ENCODE measurements around the gene PID1. TPM values are rescaled to one million over a fixed set of nuclear protein-coding genes. Genes with fewer than 3 reads are reported as not detected.

Gene PID1
- total RNA-seq, 1 donor from 2014 or later, result not detected

GRCh38 chr2:229137639-229138038 is 133.4 kb downstream of the PID1 start:
- no peak for DNase-seq (ENCODE audit: extremely low spot score, unreplicated experiment)
- TF ChIP-seq CTCF (IDR thresholded peaks at IDR 0.05), result no peak
- H3K4me1 Mint-ChIP-seq (ENCODE audit: unreplicated experiment), result no peaks in the 10 kb centered on the region
- no peak overlapping the region for H3K27ac Mint-ChIP-seq (ENCODE audit: unreplicated experiment)
- H3K36me3 Mint-ChIP-seq (ENCODE audit: unreplicated experiment), result no peaks in the 10 kb centered on the region
- H3K9me3 Mint-ChIP-seq (ENCODE audit: unreplicated experiment), result peaks cover 26% of the 10 kb centered on the region
- H3K27me3 Mint-ChIP-seq (ENCODE audit: unreplicated experiment), result no peaks in the 10 kb centered on the region
- H3K4me3 Mint-ChIP-seq (ENCODE audit: unreplicated experiment), result no peak overlapping the region

DNA sequence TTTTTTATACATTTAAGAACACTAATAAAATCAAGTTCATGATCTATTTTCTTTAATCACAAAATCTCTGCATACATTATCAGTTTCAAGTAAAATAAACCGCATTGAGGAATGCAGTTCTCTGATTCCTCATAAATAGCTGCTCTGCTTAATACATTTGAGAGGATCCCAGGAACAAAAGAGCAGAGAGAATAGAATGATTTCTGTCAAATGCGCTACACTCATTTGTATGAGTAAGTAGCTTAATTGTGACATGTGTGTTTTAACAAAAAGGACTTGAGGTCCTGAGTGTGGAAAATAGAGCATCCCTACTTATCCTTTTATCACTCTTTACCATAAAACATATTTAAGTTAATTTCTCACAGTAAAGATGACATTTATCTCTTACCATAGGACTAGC is 134.0 kb downstream of the PID1 start:
- TF ChIP-seq CTCF (IDR thresholded peaks at IDR 0.05), result no peak
- no peak for DNase-seq (ENCODE audit: extremely low spot score, unreplicated experiment)
- no peak overlapping the region for H3K27ac Mint-ChIP-seq (ENCODE audit: unreplicated experiment)
- no peak overlapping the region for H3K4me3 Mint-ChIP-seq (ENCODE audit: unreplicated experiment)
- H3K27me3 Mint-ChIP-seq (ENCODE audit: unreplicated experiment), result no peaks in the 10 kb centered on the region
- no peaks in the 10 kb centered on the region for H3K4me1 Mint-ChIP-seq (ENCODE audit: unreplicated experiment)
- peaks cover 26% of the 10 kb centered on the region for H3K9me3 Mint-ChIP-seq (ENCODE audit: unreplicated experiment)
- no peaks in the 10 kb centered on the region for H3K36me3 Mint-ChIP-seq (ENCODE audit: unreplicated experiment)

- DNase-seq (ENCODE audit: extremely low spot score, unreplicated experiment), result no peak
- TF ChIP-seq CTCF (IDR thresholded peaks at IDR 0.05), result peak; percentile 27
- H3K9me3 Mint-ChIP-seq (ENCODE audit: unreplicated experiment), result peaks cover 14% of the 10 kb centered on the region
- no peaks in the 10 kb centered on the region for H3K36me3 Mint-ChIP-seq (ENCODE audit: unreplicated experiment)
- H3K27ac Mint-ChIP-seq (ENCODE audit: unreplicated experiment), result no peak overlapping the region
- H3K4me3 Mint-ChIP-seq (ENCODE audit: unreplicated experiment), result no peak overlapping the region
- H3K27me3 Mint-ChIP-seq (ENCODE audit: unreplicated experiment), result no peaks in the 10 kb centered on the region
- no peaks in the 10 kb centered on the region for H3K4me1 Mint-ChIP-seq (ENCODE audit: unreplicated experiment)
These were observed 137.8 kb downstream of the PID1 start for GRCh38 chr2:229133155-229133772.

- Mint-ChIP-seq H3K36me3 (ENCODE audit: unreplicated experiment) (no peaks in the 10 kb centered on the region), H3K4me3 (ENCODE audit: unreplicated experiment) (no peak overlapping the region), H3K27me3 (ENCODE audit: unreplicated experiment) (no peaks in the 10 kb centered on the region), H3K4me1 (ENCODE audit: unreplicated experiment) (no peaks in the 10 kb centered on the region), H3K27ac (ENCODE audit: unreplicated experiment) (no peak overlapping the region), H3K9me3 (ENCODE audit: unreplicated experiment) (peaks cover 13% of the 10 kb centered on the region)
- no peak for TF ChIP-seq CTCF (IDR thresholded peaks at IDR 0.05)
- no peak for DNase-seq (ENCODE audit: extremely low spot score, unreplicated experiment)
These were observed 138.9 kb downstream of the PID1 start for GRCh38 chr2:229132236-229132635.

GRCh38 chr2:229130522-229130921 is 140.6 kb downstream of the PID1 start:
- Mint-ChIP-seq H3K4me3 (ENCODE audit: unreplicated experiment) (no peak overlapping the region), H3K27ac (ENCODE audit: unreplicated experiment) (no peak overlapping the region), H3K9me3 (ENCODE audit: unreplicated experiment) (peaks cover 18% of the 10 kb centered on the region), H3K36me3 (ENCODE audit: unreplicated experiment) (no peaks in the 10 kb centered on the region), H3K27me3 (ENCODE audit: unreplicated experiment) (no peaks in the 10 kb centered on the region), H3K4me1 (ENCODE audit: unreplicated experiment) (no peaks in the 10 kb centered on the region)
- no peak for TF ChIP-seq CTCF (IDR thresholded peaks at IDR 0.05)
- DNase-seq (ENCODE audit: extremely low spot score, unreplicated experiment), result no peak
